NCI-H2029 (cell line): ENCODE measurements around the gene FSD1.
"Not testable (repeated sequence)": the region's sequence is repeated elsewhere in the genome, so short reads cannot be mapped to it uniquely, and the experiment has no call there.

Experiments used
- DNase-seq: peaks from one replicate; lab custom pipeline; 2025; lab: John Stamatoyannopoulos, UW

The FSD1 gene

DNA sequence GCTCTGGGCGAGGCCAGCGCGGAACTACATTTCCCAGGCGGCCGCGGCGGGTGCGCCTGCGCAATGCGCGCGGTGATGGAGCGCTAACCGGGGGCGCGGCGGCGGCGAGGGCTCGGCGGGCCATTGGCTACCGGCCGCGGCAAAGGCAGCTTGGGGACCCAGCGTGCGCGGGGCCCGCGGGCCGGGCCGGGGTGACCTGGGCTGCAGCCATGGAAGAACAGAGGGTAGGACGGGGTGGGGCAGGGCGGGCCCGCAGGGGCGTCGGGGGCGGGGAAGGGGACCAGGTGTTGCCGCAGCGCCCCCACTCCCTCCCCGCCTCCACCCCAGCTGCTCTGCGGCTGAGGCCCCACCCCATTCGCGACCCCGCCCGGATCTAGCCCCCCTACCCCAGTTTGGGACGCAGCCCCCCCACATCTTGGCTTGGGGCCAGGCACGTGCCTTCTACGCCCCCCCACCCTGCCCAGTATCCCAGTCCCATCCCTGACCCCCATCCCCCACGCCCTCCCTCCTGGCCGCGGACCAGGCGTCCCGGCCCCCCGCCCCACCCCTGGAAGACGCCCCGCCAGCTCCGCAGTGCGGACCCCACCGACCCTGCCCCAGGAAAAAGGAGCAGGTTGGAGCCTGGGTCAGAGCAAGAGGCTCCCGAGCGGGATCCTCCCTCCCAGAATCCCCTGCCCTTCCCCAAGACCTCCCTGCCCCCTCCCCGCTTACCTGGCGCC is at the start of gene FSD1:
Gene FSD1, plus strand, starts transcription at position 61 of the 719 bp plus-strand sequence. Its CDS starts 149 bp downstream, at position 210.
- no peak for DNase-seq

GRCh38 chr19:4256563-4256962 is 47.8 kb upstream of the FSD1 start:
- DNase-seq: no peak

DNA sequence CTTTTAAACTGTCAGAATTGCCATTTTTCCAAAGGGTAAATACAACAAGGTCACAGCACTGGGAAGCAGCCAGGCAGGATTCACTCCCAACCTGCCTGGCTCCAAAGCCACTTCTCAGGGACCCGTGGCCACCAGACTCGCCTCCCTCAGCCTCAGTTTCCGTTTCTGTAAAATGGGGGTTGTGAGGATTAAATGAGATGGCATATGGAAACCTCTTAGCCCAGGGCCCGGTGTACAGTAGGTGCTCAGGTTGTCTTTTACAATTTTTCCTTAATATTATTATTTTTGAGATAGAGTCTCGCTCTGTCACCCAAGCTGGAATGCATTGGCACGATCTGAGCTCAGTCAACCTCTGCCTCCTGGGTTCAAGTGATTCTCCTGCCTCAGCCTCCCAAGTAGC is 47.4 kb upstream of the FSD1 start:
- DNase-seq: no peak

DNA sequence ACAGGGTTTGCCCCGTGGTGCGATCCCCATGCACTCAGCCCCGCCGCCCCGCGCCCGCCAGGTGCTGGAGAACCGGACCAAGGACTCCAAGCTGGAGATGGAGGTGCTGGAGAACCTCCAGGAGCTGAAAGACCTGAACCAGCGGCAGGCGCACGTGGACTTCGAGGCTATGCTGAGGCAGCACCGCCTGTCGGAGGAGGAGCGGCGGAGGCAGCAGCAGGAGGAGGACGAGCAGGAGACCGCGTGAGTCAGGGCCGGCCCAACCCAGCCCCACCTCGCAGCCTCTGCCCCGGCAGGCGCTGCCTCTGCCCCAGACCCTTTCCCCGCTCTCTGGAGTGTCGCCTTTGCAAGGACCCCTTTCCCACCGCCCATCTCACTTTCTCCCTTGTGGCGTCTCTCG is 46.2 kb upstream of the FSD1 start:
- no peak for DNase-seq

DNA sequence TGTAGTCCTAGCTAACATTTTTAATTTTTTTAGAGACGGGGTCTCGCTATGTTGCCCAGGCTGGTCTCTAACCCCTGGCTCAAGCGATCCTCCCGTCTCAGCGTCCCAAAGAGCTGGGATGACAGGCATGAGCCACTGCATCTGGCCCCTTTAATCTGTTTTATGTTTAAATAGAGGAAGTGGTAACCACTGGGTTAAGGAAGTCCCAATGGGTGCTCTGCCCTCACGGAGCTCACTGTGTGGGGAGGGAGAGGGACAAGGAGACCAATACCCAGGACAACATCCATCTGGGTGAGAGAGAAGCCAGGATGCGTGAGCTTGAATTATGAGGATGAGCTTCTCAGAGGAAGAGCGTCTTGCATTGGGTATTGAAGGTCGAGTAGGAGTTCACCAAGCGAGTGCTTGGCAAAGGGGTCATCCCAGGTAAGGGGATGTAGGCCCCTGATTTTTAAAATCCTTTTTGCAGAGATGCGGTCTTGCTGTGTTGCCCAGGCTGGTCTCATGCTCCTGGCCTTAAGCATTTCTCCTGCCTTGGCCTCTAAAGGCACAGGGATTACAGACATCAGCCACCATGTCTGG is 43.7 kb upstream of the FSD1 start:
- no peak for DNase-seq

GRCh38 chr19:4264812-4265211 is 39.6 kb upstream of the FSD1 start:
- DNase-seq: no peak

GRCh38 chr19:4266253-4267000 is 38.0 kb upstream of the FSD1 start:
- no peak for DNase-seq

- DNase-seq: no peak
Observed at GRCh38 chr19:4267101-4267900, 37.1 kb upstream of the FSD1 start.

- DNase-seq: no peak
Observed at GRCh38 chr19:4267901-4268815, 36.2 kb upstream of the FSD1 start.

DNA sequence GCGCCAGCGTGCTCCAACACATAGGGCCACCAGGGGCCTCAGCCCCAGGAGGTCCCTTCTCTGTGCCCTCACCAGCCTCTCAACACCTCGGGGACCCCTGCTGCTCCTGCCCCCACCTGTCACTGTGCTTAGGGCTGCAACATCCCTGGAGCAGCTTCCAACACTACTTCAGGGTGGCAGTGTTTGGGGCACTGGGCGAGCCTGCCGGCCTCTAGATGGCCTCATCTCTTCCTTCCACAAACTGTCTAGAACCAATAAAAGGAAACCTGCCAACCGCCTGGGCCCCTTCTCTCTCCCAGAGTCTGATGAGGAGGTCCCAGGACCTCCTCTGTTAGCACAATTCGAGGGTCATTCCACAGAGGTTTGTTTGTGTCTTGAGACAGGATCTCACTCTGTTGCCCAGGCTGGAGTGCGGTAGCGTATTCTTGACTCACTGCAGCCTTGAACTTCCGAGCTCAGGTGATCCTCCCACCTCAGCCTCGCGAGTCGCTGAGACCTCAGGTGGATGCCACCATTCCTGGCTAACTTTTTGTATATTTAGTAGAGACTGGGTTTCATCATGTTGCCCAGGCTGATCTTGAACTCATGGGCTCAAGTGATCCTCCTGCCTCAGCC is 35.5 kb upstream of the FSD1 start:
- DNase-seq: no peak

GRCh38 chr19:4272894-4273293 is 31.5 kb upstream of the FSD1 start:
- DNase-seq: no peak

GRCh38 chr19:4274321-4274686 is 30.1 kb upstream of the FSD1 start:
- not testable (repeated sequence) for DNase-seq

GRCh38 chr19:4277191-4277696 is 27.2 kb upstream of the FSD1 start:
- DNase-seq: no peak

DNA sequence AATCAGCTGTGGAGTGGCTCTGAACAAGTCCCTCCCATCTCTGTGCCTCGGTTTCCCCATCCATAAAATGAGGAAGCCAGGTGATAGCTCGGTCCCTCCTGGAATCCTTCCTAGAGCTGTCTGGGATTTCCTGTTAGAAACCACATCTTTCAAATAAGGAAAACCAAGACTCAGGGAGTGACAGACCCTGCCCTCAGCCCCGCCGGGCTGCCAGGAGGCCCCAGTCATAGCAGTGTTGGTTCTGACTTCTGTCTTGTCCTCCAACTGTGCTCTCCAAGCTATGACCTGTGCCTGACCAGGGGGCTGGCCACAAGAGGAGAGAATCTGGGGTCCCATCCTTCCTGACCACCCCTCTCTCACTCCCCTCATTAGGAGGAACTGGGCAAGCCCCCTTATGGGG is 26.4 kb upstream of the FSD1 start:
- DNase-seq: no peak

DNA sequence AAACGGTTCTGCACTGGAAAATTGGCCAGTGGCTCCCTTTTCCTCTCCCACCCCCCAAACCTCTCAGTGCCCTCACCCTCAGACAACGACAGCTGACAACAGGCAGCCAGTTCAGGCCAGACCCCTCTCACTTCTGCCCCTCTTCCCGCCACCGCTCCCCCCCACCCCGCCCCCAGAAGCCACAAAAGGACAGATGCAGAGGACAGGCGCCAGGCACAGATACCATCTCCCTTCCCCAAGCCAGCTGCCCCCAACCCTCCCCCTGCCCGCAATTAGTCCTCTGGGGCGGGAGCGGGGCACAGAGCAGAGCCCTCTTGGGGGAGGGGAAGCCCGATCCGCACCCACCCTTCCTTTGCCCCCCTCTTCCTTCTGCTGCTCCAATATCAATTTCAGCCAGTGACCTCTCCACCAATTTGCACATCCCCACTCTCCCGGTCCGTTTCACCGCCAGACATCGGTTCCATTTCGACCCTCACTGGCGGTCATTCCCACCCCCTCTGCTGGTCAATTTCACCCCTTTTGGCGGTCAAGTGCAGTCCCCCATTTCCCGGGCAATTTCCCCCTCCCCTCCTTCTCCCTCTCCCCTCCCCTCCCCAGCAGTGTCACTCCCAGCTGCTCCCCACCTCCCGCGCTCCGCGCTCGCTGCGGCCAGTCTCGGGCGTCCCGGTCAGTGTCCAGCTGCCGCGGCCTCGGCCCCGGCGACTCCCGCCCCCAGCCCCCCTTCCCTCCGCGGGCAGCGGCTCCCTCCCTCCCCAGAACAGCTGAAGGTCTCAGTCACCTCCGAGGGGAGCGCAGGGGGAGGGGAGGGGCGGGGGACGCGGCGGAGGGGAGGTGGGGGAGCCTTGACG is 25.8 kb upstream of the FSD1 start, which contains the start of gene SHD:
Gene SHD, plus strand, starts transcription at position 848 of the 848 bp plus-strand sequence. CDS start 798 bp downstream, outside the sequence.
- no peak for DNase-seq

DNA sequence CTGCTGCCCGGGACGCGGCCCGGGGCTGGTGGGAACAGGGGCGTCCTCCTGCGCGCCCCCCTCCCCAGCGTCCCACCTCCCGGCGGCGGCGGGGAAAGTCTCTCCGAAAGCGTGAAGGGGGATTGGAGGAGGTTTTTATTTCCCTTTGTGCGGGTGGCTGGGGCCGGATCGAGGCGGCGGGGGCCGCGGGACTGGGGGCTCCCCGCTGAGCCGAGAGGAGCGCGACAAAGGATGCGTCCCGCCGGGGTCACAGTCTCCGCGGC is 25.2 kb upstream of the FSD1 start:
- no peak for DNase-seq

DNA sequence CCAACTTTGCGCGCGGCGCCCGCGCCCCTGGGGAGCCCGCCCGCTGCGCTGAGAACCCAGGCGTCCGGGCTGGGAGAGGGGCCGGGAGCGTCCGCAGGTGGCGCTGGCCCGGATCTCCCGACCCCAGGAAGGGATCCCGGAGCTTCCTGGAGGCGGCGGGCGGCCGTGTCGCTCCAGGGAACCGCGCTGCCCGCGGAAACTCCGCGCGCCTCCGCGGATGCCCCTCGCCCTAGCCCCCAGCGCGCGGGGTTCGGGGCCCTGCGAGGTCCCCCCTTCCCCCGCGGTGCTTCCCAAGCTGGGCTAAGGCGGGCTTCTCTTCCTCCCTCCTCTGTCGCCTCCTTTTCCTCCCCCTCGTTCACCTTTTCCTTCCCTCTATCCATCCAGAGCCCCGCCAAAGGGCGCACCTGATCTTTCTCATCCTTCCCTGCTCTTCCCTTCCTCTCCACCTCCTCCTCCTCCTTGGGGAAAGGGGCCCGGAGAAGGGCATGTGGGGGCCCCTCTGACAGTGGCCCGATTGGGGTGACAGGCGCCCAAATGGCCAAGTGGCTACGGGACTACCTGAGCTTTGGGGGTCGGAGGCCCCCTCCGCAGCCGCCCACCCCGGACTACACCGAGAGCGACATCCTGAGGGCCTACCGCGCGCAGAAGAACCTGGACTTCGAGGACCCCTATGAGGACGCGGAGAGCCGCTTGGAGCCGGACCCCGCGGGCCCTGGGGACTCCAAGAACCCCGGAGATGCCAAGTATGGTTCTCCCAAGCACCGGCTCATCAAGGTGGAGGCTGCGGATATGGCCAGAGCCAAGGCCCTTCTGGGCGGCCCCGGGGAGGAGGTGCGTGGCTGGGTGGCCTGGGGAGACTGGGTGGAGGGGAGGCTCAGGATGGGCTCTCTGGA is 24.6 kb upstream of the FSD1 start:
- DNase-seq: no peak

GRCh38 chr19:4284176-4284958 is 20.0 kb upstream of the FSD1 start:
- no peak for DNase-seq
